ENCODE results near the gene DCTN2. TPM values are rescaled to one million over a fixed set of nuclear protein-coding genes. Genes with fewer than 3 reads are reported as not detected.
"Not testable (repeated sequence)": the region's sequence is repeated elsewhere in the genome, so short reads cannot be mapped to it uniquely, and the experiment has no call there.

Gene DCTN2
- total and polyA plus RNA-seq, 2 experiments from 2014 or later, result 144 to 202 TPM

DNA sequence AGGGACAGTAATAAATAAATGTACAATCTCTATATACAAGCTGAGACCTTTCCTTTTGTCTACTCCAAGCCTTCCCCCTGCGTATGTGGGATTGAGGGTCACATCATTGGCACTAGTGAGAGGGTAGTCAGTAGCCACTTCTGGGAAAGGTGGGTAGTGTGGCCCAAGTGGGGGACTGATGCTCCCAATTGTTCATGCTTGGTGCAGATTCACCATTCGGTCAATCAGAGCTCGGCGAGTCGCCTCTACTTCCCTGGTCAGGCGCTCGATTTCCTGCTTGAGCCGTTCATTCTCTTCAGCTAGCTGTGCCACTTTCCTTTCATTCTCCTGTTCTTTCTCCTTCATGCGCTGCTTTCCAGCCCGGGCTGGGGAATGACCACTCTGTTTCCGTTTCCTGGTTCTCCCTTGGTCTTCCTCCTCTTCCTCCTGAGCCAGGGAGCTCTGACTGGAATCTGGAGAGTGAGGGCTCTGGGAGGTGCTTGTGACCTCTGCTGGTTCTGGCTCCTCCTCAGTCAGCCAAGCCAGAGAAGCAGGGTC is 30.3 kb downstream of the DCTN2 start:
- peak; percentile 27 for DNase-seq
- in situ Hi-C loops (cut with MboI), result no loop called here
- peak overlapping the region; percentile 98; the same call in 1 of the 2 replicates for H3K9ac ChIP-seq
- peaks cover 12% of the 10 kb centered on the region; the same call in 1 of the 2 replicates for H4K20me1 ChIP-seq (ENCODE audit: insufficient read depth)
- H3K79me2 ChIP-seq (ENCODE audit: insufficient read depth), result peaks cover 42% of the 10 kb centered on the region
- peaks cover 29% of the 10 kb centered on the region for H3K4me1 ChIP-seq (ENCODE audit: insufficient read depth)
- no peak overlapping the region for H3K4me2 ChIP-seq (ENCODE audit: unreplicated experiment)
- no peaks in the 10 kb centered on the region for H3K9me3 ChIP-seq (ENCODE audit: low read depth)
- no peak overlapping the region for H3K4me3 ChIP-seq
- peak overlapping the region; percentile 96 for H3K27ac ChIP-seq
- peaks cover 89% of the 10 kb centered on the region for H3F3A ChIP-seq (ENCODE audit: insufficient read depth)
- no peaks in the 10 kb centered on the region for H3K27me3 ChIP-seq (replicated peaks; ENCODE audit: insufficient read depth)
- no peak for TF ChIP-seq EZH2phosphoT487 (IDR thresholded peaks at IDR 0.05; ENCODE audit: insufficient read depth, low read depth)
- TF ChIP-seq EZH2 (IDR thresholded peaks at IDR 0.05; ENCODE audit: insufficient read depth, poor library complexity, severe bottlenecking), result no peak
- 96 to 98% methylated on average over 11 of the region's 11 CpGs for WGBS, 2 experiments (ENCODE audit: low coverage in 1 of 2, low lambda C conversion rate in 2 of 2, missing lambda C conversion rate in 2 of 2)
- no peaks in the 10 kb centered on the region for H3K9me2 ChIP-seq (ENCODE audit: insufficient read depth)
- no peak overlapping the region for H2AFZ ChIP-seq
- H3K36me3 ChIP-seq (ENCODE audit: low read depth), result peaks cover 61% of the 10 kb centered on the region

DNA sequence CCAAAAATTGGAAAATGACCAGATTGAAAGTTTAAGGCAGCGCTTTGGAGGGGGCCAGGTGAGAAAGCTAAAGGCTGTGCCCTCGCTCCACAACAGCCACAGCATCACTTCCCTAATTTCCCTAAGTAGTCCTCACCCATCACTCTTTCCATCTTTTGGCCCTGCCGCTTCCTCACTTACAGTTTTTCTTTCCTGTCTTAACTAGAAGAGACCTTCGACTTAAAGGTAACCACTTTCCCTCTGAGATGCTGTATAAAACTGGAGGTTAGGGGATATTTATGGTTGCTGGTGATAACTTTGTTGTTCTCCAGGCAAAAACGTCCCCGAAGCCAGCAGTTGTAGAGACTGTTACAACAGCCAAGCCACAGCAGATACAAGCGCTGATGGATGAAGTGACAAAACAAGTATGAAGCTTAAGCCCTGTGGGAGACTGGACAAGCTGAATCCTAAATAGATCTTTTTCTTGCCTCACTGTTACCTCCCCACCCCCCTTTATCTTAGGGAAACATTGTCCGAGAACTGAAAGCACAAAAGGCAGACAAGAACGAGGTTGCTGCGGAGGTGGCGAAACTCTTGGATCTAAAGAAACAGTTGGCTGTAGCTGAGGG is 31.0 kb downstream of the DCTN2 start:
- peaks cover 12% of the 10 kb centered on the region; the same call in 1 of the 2 replicates for H4K20me1 ChIP-seq (ENCODE audit: insufficient read depth)
- TF ChIP-seq EZH2 (IDR thresholded peaks at IDR 0.05; ENCODE audit: insufficient read depth, poor library complexity, severe bottlenecking) (no peak), EZH2phosphoT487 (IDR thresholded peaks at IDR 0.05; ENCODE audit: insufficient read depth, low read depth) (no peak)
- H3F3A ChIP-seq (ENCODE audit: insufficient read depth), result peaks cover 87% of the 10 kb centered on the region
- WGBS, 2 experiments (ENCODE audit: low coverage in 1 of 2, low lambda C conversion rate in 2 of 2, missing lambda C conversion rate in 2 of 2), result 84 to 89% methylated on average over 11 of the region's 11 CpGs
- peaks cover 67% of the 10 kb centered on the region for H3K36me3 ChIP-seq (ENCODE audit: low read depth)
- 0 out of 2 replicates have a peak overlapping the region, but pooled peaks have one; percentile 4 for H3K9ac ChIP-seq
- no peaks in the 10 kb centered on the region for H3K27me3 ChIP-seq (replicated peaks; ENCODE audit: insufficient read depth)
- H3K27ac ChIP-seq, result peak overlapping the region; percentile 26; the same call in 1 of the 2 replicates
- H3K4me1 ChIP-seq (ENCODE audit: insufficient read depth), result peaks cover 22% of the 10 kb centered on the region
- no peak overlapping the region for H3K4me2 ChIP-seq (ENCODE audit: unreplicated experiment)
- in situ Hi-C loops (cut with MboI), result no loop called here
- no peaks in the 10 kb centered on the region for H3K9me2 ChIP-seq (ENCODE audit: insufficient read depth)
- DNase-seq, result no peak
- H3K9me3 ChIP-seq (ENCODE audit: low read depth), result no peaks in the 10 kb centered on the region
- no peak overlapping the region for H3K4me3 ChIP-seq
- no peak overlapping the region for H2AFZ ChIP-seq
- peaks cover 49% of the 10 kb centered on the region for H3K79me2 ChIP-seq (ENCODE audit: insufficient read depth)

DNA sequence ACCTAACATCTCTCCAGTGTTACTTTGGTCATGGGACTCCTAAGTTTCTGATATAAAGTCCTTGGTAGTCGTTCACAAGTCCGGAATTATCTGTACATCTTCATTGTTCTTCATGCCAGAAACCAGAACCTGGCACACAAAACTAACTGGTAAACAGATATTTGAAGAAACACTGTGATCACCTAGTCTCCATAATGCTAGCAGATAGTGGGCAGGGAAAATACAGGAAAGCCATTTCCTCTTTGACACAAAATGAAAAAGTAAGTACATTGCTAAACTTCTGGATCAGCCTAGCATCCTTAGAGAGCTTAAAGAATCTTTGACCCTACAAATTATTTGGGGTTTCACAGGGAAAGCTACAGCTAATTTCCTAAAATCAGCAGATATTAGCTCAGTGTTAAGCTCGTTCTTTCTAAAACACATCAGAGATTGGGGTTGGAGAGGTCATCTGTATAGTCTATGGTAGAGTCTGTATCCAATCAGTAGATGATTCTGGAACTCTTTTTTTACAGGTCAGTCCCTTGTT is 31.5 kb downstream of the DCTN2 start:
- Histone ChIP-seq H4K20me1 (ENCODE audit: insufficient read depth) (peaks cover 12% of the 10 kb centered on the region; the same call in 1 of the 2 replicates), H3K36me3 (ENCODE audit: low read depth) (peaks cover 68% of the 10 kb centered on the region), H3K27me3 (replicated peaks; ENCODE audit: insufficient read depth) (no peaks in the 10 kb centered on the region), H3K4me1 (ENCODE audit: insufficient read depth) (peaks cover 20% of the 10 kb centered on the region), H3K79me2 (ENCODE audit: insufficient read depth) (peaks cover 54% of the 10 kb centered on the region), H3K9me3 (ENCODE audit: low read depth) (no peaks in the 10 kb centered on the region), H3K27ac (peak overlapping the region; percentile 26), H2AFZ (no peak overlapping the region), H3K4me3 (no peak overlapping the region), H3K9ac (no peak overlapping the region), H3K4me2 (ENCODE audit: unreplicated experiment) (no peak overlapping the region), H3F3A (ENCODE audit: insufficient read depth) (peaks cover 89% of the 10 kb centered on the region), H3K9me2 (ENCODE audit: insufficient read depth) (no peaks in the 10 kb centered on the region)
- in situ Hi-C loops (cut with MboI), result no loop called here
- TF ChIP-seq EZH2phosphoT487 (IDR thresholded peaks at IDR 0.05; ENCODE audit: insufficient read depth, low read depth) (no peak), EZH2 (IDR thresholded peaks at IDR 0.05; ENCODE audit: insufficient read depth, poor library complexity, severe bottlenecking) (no peak)
- 80 to 85% methylated on average over 3 of the region's 3 CpGs for WGBS, 2 experiments (ENCODE audit: low coverage in 1 of 2, low lambda C conversion rate in 2 of 2, missing lambda C conversion rate in 2 of 2)
- DNase-seq, result no peak

DNA sequence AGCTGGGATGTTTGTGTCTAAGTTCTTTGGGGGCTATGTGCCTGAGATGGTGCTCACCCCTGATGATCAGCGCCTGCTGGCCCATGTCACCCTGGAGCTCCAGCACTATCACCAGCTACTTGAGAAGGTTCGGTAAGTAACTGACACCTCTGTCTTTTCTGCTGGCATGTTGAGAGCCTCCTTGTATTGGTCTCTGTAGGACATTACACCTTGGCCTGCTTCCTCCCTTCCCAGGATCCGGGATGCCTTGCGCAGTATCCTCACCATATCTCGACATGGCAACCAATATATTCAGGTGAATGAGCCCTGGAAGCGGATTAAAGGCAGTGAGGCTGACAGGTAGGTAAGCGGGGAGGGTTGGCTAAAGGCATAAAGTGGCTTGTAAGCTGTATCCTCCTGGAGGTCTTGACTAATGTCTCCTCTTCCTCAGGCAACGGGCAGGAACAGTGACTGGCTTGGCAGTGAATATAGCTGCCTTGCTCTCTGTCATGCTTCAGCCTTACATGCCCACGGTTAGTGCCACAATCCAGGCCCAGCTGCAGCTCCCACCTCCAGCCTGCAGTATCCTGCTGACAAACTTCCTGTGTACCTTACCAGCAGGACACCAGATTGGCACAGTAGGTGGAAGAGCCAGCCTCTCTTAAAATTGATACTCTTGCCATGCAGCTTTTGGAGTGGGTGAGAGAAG is 32.1 kb downstream of the DCTN2 start:
- in situ Hi-C loops (cut with MboI), result no loop called here
- 65 to 69% methylated on average over 9 of the region's 9 CpGs for WGBS, 2 experiments (ENCODE audit: low coverage in 1 of 2, low lambda C conversion rate in 2 of 2, missing lambda C conversion rate in 2 of 2)
- DNase-seq, result no peak

DNA sequence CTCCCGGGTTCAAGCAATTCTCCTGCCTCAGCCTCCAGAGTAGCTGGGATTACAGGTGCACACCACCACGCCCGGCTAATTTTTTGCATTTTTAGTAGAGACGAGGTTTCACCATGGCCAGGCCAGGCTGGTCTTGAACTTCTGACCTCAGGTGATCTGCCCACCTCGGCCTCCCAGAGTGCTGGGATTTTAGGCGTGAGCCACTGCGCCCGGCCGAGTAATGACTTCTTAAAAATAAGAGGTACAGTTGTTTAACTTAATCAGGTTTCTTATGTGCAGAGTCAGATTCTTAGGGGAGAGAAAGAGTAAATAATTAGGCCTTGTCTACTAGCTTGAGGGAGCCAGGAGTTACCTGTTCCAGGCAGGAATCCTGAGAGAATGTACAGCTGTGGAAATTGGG is 32.7 kb downstream of the DCTN2 start:
- Histone ChIP-seq H4K20me1 (ENCODE audit: insufficient read depth) (peaks cover 11% of the 10 kb centered on the region; the same call in 1 of the 2 replicates), H3K36me3 (ENCODE audit: low read depth) (peaks cover 77% of the 10 kb centered on the region), H3K79me2 (ENCODE audit: insufficient read depth) (peaks cover 55% of the 10 kb centered on the region), H3K4me1 (ENCODE audit: insufficient read depth) (peaks cover 20% of the 10 kb centered on the region), H3K27ac (peak overlapping the region; percentile 12; the same call in 1 of the 2 replicates), H3F3A (ENCODE audit: insufficient read depth) (peaks cover 93% of the 10 kb centered on the region)
- H3K27me3 ChIP-seq (replicated peaks; ENCODE audit: insufficient read depth); H3K9ac ChIP-seq; DNase-seq; H2AFZ ChIP-seq; H3K9me2 ChIP-seq (ENCODE audit: insufficient read depth); H3K4me2 ChIP-seq (ENCODE audit: unreplicated experiment); H3K9me3 ChIP-seq (ENCODE audit: low read depth); H3K4me3 ChIP-seq; in situ Hi-C loops (cut with MboI): not testable (repeated sequence)
- WGBS, 2 experiments (ENCODE audit: low coverage in 1 of 2, low lambda C conversion rate in 2 of 2, missing lambda C conversion rate in 2 of 2), result 96 to 97% methylated on average over 9 of the region's 9 CpGs

More for the DNA sequence above, 32.1 kb downstream of the DCTN2 start:
- Histone ChIP-seq H3K27me3 (replicated peaks; ENCODE audit: insufficient read depth) (no peaks in the 10 kb centered on the region), H3K4me1 (ENCODE audit: insufficient read depth) (peaks cover 20% of the 10 kb centered on the region), H3K9me2 (ENCODE audit: insufficient read depth) (no peaks in the 10 kb centered on the region), H4K20me1 (ENCODE audit: insufficient read depth) (peaks cover 12% of the 10 kb centered on the region; the same call in 1 of the 2 replicates), H3K4me3 (no peak overlapping the region), H3F3A (ENCODE audit: insufficient read depth) (peaks cover 95% of the 10 kb centered on the region), H2AFZ (no peak overlapping the region), H3K4me2 (ENCODE audit: unreplicated experiment) (no peak overlapping the region), H3K79me2 (ENCODE audit: insufficient read depth) (peaks cover 55% of the 10 kb centered on the region), H3K9ac (no peak overlapping the region), H3K27ac (peak overlapping the region; percentile 12), H3K36me3 (ENCODE audit: low read depth) (peaks cover 73% of the 10 kb centered on the region), H3K9me3 (ENCODE audit: low read depth) (no peaks in the 10 kb centered on the region)
- TF ChIP-seq EZH2phosphoT487 (IDR thresholded peaks at IDR 0.05; ENCODE audit: insufficient read depth, low read depth) (no peak), EZH2 (IDR thresholded peaks at IDR 0.05; ENCODE audit: insufficient read depth, poor library complexity, severe bottlenecking) (no peak)

DNA sequence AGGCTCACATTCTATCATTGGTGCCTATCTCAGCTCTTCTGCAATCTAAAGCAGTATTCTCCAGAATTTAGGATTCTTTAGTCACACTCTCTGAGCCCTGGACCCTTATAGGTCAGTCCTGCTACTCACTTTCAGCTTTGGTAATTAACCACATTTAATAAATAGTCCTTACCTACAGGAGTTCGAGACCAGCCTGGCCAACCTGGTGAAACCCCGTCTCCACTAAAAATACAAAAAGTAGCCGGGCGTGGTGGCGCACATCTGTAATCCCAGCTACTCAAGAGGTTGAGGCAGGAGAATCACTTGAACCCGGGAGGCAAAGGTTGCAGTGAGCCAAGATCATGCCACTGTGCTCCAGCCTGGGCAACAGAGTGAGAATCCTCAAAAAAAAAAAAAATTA is 33.3 kb downstream of the DCTN2 start:
- DNase-seq; H3K9me2 ChIP-seq (ENCODE audit: insufficient read depth); H3K27me3 ChIP-seq (replicated peaks; ENCODE audit: insufficient read depth); H4K20me1 ChIP-seq (ENCODE audit: insufficient read depth); H3K9ac ChIP-seq; H3K4me2 ChIP-seq (ENCODE audit: unreplicated experiment); H3K4me3 ChIP-seq; in situ Hi-C loops (cut with MboI); H2AFZ ChIP-seq; H3K9me3 ChIP-seq (ENCODE audit: low read depth); H3K27ac ChIP-seq: not testable (repeated sequence)
- WGBS, 2 experiments (ENCODE audit: low coverage in 1 of 2, low lambda C conversion rate in 2 of 2, missing lambda C conversion rate in 2 of 2), result 90% methylated on average over 6 of the region's 6 CpGs
- peaks cover 17% of the 10 kb centered on the region for H3K4me1 ChIP-seq (ENCODE audit: insufficient read depth)
- peaks cover 50% of the 10 kb centered on the region for H3K79me2 ChIP-seq (ENCODE audit: insufficient read depth)
- H3K36me3 ChIP-seq (ENCODE audit: low read depth), result peaks cover 79% of the 10 kb centered on the region
- H3F3A ChIP-seq (ENCODE audit: insufficient read depth), result peaks cover 92% of the 10 kb centered on the region
